GM19240 (cell line): Measurements from ENCODE around the gene WDR7.

Source experiments
- DNase-seq: peaks from one replicate; pipeline ENCODE4 v3.0.0; 2011; ENCODE audit warnings: low spot score; ENCODE audit not compliant: insufficient read length

Gene WDR7

DNA sequence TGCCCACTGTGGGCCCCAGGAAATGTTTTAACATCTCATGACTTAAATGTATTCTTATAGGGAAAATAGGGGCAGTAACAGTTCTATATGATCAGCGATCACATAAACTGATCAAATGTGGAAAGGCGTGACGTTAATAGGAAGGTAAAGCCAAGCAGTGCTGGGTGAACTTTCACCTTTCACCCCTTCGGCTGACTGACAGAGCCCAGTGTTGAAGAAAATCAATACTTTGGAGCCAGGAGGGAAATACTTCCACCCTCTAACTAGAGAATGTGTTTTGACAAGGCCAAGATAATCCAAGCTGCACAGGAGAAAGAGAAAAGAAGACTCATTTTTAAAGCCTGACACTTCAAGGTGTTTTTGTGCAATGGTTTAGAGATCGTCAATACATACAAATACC is 379.3 kb downstream of the WDR7 start:
- DNase-seq = no peak

DNA sequence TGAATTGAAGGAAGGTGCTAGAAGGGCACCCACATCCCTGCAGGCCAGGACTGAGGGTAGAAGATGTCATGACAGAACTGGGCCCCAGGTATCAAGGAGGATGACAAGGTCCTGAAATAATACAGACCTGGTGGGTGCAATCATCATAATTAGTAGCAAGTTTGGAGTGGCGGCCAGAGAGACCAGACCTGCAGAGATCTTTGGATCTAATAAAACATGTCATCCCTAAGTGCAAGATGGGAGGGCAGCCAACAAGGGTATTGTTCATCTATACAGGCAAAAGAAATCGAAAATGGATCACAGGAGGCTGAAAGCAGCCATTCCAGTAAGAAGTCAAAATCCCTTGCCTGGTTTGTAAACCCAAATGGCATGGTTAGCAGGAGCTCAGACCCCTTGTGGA is 384.4 kb downstream of the WDR7 start:
- DNase-seq = no peak

DNA sequence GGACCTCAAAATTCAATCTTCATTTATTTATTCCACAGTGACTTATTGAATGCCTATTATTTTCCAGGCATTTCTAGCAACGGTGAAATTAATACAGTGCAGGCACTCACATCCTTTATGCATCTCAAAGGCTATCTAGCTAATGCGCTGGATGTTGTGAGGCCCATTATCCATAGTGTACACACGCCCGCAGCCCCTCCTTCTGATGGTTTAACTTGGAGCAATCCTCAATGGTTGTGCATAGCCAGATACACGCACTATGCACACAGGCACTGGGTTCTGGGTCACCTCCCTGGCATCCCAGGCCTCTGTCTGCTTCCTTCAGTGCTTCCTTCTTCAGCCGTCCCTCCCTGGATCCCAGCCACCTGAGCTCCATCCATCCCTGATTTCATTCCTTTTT is 387.2 kb downstream of the WDR7 start:
- no peak for DNase-seq

DNA sequence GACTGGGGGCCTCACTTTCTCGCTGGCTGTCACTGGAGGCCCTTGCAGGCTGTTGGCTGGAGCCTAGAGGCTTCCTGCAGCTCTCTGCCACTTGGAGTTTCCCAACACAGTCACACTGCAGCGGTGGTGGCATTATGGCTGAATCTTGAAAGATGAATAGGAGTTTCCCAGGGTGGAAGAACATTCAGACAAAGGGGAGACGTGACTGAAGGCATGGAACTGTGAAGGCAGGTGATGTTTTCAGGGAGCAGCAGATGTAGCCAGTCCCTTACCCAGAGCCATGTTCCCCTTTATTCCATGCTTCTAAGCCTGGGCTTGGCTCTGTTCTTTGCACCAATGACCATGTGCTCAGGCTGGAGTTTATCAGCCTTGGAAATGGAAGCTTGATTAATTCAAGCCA is 389.0 kb downstream of the WDR7 start:
- no peak for DNase-seq

DNA sequence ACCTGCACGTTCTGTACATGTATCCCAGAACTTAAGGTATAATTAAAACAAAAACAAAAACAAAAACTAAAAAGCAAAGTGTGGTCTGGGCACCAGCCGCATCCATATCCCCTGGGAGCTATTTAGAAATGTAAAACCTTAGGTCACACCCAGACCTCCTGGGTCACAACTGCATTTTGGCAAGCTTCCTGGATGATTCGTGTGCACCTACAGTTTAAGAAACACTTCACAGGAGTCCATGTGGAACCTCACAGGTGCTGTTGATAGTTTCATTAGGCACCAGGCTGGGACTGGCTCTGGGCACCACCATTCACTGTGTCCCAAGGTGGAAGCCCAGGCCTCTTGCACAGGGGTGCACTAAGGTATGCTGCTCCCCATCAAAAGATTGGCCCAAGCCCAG is 392.1 kb downstream of the WDR7 start:
- DNase-seq = no peak

DNA sequence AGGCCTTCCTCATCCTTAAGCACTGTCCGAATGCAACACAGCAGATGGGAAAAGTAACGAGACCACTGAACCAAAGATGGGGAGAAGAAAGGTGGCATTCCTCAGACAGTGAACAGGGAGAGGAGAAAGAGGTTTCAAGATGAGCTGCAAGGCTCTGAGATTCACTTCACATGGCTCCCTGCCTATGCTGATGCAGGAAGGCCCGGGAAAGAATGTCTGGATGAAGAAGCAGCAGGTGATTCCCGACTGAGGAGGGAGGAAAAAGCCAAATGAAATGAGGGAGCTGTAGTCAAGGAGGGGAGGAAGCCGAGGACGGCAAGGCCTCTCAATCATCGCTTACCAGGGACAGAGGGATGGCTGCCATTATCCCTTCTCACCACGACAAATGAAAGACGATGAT is 397.2 kb downstream of the WDR7 start:
- DNase-seq = no peak

DNA sequence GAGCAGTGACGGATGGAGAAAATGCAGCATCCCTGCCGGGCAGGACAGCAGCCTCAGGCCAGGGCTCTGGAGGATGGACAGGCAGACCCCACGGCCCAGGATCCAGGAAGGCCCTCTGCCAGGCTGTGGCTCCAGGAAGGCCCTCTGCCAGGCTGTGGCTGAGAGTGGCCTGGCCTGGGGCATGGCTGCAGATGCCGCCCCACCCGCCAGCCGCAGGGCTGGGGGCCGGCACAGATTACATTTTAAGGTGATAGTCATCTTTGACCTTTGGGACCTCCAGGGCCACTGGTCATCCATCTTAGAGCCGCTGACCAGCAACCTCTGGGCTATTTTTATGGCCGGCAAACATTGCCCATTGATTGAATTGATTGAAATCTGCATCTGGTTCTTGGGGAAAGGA is 397.7 kb downstream of the WDR7 start:
- DNase-seq = no peak

DNA sequence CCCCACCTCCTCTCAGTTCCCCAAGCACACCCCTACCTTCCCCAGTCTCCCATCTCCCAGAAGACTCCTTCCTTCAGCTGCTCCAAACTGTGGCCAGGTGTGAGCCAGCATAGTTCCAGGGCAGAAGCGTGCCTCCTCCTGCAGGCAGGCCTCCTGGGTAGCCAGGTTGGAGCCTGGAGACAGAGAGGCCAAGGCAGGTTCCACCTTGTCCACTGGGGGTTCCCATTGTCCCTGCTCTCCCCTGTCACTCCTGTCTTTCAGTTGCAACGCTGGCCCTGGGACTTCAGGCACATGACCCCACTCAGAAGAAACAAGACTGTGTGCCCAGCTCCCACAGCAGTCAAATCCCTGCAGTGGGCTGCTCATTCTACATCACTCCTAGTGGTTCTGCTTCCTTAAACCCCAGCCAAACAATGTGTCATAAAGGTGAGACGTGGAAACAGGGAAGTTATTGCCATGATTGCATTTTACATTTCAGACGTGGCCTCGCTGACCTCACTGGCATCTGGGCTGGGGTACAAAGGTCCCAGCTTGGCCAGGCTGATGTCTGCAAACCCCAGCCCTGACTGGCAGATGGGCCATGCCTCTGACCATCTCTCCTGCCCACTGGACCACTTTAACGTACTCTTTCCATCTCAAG is 399.3 kb downstream of the WDR7 start:
- DNase-seq = no peak

DNA sequence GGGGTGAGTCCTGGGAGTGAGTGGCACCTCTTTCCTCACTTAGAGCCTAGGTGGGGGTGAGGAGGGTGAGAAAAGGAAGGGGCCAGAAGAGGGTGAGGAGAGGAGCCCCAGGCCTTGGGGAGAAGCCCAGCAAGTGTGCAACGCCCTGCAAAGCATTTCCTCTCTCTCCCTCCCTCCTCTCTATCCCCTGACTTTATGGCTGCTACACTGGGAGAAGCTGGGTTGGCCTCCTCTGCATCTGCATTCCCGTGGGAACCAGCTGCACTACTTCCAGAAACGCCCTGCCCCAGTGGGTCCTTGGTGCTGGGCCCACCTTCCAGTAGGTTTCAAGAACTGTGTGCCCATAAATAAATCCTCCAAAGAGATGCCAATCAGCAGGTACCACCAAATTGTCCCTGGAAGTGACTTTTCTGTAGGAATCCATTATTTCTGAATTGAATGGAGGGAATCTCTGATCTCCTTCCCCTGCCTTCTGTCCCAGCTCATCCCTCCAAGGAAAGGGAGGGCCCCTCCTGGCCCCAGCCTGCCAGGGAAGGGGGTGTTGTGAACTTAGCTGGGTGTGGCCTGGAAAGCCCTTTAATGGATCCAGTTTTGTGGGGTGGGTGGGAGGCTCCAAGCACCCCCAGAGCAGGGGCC is 400.0 kb downstream of the WDR7 start:
- DNase-seq = no peak

DNA sequence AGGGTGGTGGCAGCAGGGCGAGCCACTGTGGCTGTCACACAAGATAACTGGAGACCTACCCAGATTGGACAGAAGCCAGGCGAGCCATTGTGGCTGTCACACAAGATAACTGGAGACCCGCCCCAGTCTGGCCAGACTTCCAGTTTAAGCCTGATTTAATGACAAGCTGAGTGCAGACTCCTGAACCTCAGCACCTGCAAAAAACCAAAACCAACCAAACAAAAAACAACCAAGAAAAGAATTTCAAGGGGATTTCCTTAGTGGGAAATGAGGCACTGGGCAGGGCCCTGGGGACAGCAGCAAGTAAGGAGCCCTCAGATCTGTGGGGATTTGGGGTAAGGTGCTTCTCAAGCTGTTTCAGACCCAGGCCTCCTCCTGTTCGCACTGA is 400.5 kb downstream of the WDR7 start:
- no peak for DNase-seq

DNA sequence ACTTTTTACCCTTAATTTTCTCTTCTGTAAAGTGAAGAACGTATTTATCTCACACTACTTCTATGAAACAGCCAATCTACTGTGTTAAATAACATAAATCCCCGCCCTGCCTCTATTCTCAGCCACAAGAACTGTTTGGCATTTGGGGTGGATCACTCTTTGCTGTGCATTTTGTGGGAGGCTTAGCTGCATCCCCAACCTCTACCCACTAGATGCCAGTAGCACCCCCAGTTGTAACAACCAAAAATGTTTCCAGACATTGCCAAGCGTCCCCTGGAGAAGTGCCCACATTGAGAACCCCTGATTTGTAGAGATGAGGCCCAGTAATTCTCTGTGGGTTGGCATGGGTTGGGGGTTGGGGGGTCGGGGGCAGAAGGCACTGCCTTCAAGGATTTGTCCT is 401.0 kb downstream of the WDR7 start:
- no peak for DNase-seq

DNA sequence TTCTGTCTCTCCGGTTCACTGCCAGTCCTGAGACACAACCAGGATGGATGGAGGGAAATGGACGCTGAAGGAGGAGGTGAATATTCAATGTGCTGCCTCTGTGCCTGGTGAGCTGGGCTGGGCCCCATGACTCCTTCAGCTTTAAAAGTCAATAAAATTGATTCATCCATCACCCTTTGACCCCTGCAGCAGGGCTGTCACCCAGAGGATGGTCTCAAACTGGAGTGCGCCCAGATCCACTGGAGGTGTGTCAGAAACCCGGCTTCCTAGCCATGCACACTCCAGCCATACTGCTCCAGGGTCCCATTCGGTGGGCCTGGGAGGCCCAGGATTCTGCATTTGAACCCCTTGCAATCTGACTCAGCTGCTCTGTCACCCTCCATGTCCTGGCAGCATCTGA is 401.6 kb downstream of the WDR7 start:
- no peak for DNase-seq

DNA sequence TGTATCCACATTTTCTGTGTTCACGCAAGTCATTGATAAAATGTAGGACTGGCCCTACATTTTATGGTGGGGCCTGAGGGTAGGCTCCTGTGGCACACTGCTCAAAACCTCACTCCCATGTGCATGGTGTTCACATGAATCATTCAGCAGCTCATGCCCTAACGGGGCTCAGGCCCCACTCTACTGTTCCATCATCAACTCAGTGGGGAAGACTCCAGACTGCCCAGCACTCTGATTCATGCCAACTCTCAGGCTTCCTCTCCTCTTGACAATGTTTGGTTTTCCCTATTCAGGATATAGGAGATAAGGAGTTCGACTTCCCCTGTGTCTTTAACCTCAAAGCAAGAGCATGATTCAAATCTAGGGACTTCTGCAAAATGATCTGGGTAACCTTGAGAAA is 403.7 kb downstream of the WDR7 start:
- DNase-seq = no peak

DNA sequence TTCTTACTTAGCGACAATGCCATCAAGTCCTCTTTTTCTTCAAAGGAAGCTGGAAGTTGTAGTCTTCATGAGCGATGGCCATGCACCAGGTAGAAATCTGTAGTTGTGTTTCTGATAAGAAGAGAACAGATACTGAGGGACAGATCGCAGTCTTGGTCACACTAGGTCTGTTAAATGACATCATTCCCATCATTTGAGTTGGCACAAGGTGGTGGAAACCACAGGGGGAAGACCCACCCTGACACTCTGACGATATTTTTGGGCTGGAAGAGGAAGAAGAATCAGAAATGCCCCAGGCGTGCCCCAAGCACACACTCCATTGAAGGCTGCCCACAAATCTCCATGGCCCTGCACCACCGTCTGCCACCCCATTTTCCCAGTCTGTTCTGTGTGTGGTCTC is 406.7 kb downstream of the WDR7 start:
- DNase-seq = no peak

DNA sequence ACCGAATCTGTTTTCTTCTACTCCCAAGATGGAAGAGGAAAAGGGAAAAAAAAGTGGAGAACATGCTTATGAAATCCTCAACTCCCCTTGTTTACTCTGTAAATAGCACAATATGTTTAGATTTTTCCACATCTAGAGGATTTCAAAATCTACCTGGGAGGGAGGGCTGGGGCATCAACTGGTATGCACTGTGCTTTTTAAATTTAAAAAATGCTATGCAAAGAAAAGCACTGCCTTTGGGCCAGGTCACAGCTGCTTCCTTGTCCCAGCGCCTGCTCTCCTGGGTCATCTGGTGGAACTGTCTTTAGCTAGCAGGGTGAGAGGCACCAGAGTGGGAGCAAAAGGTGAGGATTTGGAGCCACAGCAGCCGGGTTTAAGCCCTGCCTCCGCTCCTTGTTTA is 407.6 kb downstream of the WDR7 start:
- DNase-seq = no peak

DNA sequence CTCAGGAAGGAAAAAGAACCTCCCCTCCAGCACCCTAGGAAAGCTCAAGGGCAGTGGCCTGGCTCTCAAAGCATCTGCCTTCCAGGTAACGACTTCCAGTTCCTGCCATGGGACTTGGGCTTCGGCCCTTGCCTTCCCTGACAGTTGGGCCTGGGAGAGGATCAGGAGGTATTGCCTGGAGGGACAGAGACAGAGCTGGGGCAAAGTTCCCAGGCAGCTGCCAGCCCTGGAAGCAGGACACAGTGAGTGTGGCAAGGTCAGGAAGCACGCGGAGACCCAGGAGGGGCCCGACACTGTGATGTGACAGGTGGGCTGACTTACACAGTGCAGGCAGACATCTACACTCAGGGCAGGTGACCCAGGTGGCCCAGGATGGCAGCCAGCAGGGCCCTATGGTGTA is 408.2 kb downstream of the WDR7 start:
- DNase-seq = no peak

DNA sequence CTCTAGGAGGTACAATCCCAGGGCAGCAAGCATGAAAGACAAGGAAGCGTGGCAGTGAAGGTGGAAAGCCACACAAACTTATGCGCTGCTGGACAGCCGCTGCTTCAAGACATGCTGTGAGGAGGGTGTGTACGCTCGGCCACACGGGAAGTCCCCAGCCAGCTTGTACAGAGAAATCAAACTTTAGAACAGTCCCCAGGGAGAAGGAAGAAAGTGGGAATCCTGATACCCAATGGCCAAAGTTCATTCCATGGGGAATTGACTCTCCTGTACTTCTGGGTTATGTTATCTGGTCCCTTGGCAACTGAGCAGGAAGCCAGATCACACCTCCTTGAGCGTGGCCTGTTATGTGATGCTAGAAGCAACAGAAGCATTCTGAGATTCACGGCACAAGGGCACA is 409.7 kb downstream of the WDR7 start:
- no peak for DNase-seq

DNA sequence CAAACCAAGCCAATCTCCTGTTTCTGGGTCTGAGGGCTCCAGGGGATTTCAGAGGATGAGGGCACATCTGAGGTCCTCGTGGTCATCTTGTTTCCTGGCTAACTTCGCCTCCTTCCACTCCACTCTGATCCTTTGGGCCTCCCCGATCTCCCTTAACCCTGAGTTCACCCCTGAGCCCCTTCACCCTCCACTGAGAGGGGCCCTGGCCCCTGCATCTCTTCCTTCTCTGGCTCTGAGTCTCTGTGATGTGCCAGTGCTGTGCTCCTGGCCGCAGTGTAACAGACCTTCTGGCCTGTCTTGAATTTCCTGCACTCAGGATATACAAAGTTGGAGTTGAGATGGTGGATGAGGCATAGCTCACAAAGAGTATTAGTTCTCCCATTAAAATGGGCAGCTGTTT is 411.0 kb downstream of the WDR7 start:
- DNase-seq = no peak

DNA sequence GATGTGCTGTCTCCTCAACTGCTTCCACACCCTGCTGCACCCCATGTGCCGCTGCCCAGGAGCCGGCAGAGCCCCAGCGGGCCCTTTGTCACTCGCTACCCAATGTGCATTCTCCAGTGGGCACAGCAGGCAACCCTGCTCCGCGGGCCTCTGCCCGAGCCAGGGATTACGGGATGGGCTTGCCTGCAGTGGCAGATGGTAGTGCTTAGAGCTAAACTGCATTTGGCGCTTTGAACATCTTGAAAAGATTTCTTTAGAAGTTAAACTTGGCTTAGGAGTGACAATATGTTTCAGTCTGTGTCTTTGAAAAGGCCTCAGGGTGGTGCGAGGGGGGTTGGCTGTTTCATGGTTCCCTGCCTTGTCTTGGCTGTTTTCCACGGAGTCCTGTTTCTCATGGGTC is 411.7 kb downstream of the WDR7 start:
- no peak for DNase-seq

DNA sequence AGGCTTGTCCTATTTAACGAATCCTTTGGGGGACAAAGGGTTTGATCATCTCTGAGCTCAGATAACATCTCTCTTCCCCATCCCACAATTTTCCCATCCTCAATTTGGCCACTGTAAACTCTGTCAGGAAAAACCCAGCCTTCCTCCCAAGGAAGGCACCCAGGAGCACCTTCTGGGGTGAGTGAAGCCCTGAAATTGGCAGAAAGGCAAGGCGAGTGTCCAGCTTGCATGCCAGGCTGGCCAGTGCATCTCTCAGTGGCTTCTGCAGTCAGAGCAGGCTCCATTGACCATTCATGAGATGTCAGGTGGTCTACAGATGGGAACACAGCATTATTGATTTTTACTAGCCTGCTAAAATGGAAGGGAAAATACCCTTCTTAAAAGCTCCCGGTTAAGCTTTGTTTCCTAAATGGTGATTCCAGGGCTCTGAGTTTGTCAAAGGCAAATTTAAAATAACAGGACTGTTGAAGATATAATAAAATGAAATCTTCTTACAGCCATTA is 412.5 kb downstream of the WDR7 start:
- no peak for DNase-seq

DNA sequence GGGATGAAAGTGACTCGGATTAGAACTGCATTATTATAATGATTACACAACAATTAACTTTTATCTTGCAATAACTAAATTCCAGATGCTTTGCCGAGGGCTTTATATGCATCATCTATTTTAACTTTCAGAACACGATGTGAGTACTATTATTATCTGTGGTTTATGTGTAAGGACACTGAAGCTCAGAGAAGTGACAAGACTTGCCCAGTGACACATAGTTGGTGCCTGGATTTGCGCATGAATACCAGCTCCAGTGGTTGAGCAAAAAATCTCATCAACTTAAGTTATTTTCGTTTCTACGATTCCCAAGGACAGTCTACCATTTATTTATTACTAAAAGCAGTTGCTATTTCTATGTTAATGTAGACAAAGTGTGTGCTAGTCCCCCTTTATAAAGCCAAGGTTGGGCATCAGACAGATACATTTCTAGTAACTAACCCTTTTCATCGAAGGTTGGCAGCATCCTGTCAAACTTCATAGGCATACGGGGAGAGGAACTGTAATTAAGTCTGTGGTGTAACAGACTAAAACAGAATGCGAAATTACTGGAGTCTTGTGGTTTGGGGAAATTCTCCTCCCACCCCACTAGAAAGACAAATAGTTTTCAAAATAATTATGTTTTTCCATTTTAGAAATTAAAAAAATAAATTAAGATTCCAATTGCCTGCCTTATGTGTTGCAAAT is 422.5 kb downstream of the WDR7 start:
- DNase-seq = no peak

DNA sequence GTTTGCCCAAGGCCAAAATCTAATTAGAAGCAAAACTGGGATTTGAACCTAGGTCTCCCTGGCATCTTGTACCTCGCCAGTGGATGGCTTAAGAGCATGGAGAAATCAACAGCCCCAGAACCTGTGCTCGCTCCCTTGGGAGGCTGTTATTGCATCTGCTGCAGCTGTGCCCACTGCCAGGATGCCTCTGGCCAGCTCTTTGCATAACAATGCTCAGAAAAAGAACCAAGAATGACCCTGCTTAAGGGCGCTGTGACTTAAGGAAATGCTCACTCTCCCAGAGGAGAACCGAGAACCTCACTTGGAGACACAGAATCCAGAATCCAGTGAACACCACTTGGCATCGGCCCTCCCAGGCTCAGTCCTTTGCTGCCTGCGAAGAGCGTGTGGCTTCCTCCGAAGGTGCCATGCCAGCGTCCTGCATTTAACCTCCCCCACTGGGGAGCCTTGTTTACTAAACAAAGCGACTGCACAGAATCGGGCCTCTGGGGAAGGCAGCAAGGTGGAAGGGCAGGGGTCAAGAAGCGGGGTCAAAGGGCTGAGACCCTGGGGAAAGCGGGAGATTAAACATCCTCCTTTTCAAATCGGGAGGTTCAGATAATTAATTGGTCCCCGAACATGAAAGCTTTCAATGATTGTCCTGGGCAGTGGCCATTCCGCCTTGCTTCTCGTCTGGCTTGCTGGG is 424.7 kb downstream of the WDR7 start:
- DNase-seq = no peak
